ENCODE measurements around the gene GLT8D2. TPM values are rescaled to one million over a fixed set of nuclear protein-coding genes. Genes with fewer than 3 reads are reported as not detected.

Gene GLT8D2
- total RNA-seq, 2 experiments from 2014 or later, result not detected

DNA sequence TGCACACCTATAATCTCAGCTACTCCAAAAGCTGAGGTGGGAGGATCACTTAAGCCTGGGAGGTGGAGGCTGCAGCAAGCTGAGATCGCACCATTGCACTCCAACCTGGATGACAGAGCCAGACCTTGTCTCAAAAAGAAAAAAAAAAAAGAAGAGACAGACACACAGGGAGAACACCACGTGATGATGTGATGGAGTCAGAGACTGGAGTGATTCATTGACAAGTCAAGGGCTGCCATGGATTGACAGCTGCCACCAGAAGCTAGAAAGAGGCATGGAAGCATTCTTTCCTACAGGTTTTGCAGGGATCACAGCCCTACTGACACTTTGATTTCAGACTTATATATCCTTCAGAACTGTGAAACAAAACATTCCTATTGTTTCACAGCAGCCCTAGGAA is 10.8 kb upstream of the GLT8D2 start:
- Mint-ChIP-seq H3K36me3 (ENCODE audit: low read depth) (peaks cover 2% of the 10 kb centered on the region), H3K4me3 (no peak overlapping the region), H3K27me3 (peaks cover 7% of the 10 kb centered on the region), H3K27ac (no peak overlapping the region), H3K4me1 (ENCODE audit: low read depth) (peaks cover 9% of the 10 kb centered on the region), H3K9me3 (peaks cover 2% of the 10 kb centered on the region)
- ATAC-seq, result no peak
- ChIA-PET CTCF (interaction anchor here (1.2 to 4.5 kb wide), 2 partner anchors 37 to 48 kb away, joined by 3 to 45 read pairs; no protein-coding TSS in a partner anchor), POLR2A (no interaction called here)
- TF ChIP-seq, protein P1, sequence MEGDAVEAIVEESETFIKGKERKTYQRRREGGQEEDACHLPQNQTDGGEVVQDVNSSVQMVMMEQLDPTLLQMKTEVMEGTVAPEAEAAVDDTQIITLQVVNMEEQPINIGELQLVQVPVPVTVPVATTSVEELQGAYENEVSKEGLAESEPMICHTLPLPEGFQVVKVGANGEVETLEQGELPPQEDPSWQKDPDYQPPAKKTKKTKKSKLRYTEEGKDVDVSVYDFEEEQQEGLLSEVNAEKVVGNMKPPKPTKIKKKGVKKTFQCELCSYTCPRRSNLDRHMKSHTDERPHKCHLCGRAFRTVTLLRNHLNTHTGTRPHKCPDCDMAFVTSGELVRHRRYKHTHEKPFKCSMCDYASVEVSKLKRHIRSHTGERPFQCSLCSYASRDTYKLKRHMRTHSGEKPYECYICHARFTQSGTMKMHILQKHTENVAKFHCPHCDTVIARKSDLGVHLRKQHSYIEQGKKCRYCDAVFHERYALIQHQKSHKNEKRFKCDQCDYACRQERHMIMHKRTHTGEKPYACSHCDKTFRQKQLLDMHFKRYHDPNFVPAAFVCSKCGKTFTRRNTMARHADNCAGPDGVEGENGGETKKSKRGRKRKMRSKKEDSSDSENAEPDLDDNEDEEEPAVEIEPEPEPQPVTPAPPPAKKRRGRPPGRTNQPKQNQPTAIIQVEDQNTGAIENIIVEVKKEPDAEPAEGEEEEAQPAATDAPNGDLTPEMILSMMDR (IDR thresholded peaks at IDR 0.05), result no peak
- DNase-seq, result no peak
- intact Hi-C loops (cut with micrococcal nuclease), result no loop called here

DNA sequence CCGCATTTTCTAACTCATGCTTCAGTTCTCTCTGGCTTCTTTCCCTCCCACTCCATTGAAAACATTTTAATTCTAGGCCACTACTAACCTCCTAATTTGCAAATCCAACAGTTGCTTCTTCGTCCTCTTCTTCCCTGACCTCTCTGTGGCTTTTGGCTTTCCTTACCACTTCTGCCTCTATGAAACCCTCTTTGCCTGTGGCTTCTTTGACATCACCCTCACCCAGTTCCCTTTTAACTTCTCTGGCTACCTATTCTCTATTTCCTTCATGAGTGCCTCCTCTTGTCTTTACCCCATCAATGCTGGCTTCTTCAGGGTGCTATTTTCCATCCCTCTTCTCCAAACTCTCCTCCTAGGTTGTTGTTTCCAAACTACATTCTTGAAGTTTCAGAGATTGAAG is 10.0 kb upstream of the GLT8D2 start:
- intact Hi-C loops (cut with micrococcal nuclease), result no loop called here
- POLR2A ChIA-PET, result no interaction called here
- Mint-ChIP-seq H3K4me3 (no peak overlapping the region), H3K27me3 (peaks cover 7% of the 10 kb centered on the region), H3K4me1 (ENCODE audit: low read depth) (peaks cover 2% of the 10 kb centered on the region), H3K36me3 (ENCODE audit: low read depth) (peaks cover 2% of the 10 kb centered on the region), H3K27ac (no peak overlapping the region), H3K9me3 (peaks cover 2% of the 10 kb centered on the region)
- no peak for ATAC-seq
- CTCF ChIA-PET, result interaction anchor here (1.2 to 5.9 kb wide), 4 partner anchors 8 to 48 kb away, joined by 3 to 105 read pairs (median 22); no protein-coding TSS in a partner anchor
- DNase-seq, result no peak
- TF ChIP-seq, protein P1 (IDR thresholded peaks at IDR 0.05), result no peak

DNA sequence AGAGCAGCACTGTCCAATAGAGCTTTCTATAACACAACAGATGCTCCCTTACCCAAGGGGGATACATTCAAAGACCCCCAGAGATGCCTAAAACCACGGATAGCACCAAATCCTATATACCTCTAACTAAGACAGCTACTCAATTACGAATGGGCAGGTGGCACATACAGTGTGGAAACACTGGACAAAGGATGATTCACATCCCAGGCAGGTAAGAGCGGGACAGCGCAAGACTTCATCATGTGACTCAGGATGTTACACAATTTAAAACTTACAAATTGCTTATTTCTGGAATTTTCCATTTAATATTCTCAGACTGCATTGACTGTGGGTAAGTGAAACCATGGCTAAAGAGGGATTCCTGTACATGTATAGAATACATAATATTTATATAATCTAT is 8.8 kb upstream of the GLT8D2 start:
- POLR2A ChIA-PET, result interaction anchor here (0.9 kb wide), 1 partner anchor 79 kb away, joined by 3 read pairs; the partner anchor contains the start of gene NFYB
- CTCF ChIA-PET, result interaction anchor here (1.0 to 5.9 kb wide), 12 partner anchors 9 to 93 kb away, joined by 3 to 105 read pairs (median 6); partner anchors contain the start of genes NFYB and TDG
- no peak for ATAC-seq
- Mint-ChIP-seq H3K4me3 (no peak overlapping the region), H3K9me3 (peaks cover 2% of the 10 kb centered on the region), H3K4me1 (ENCODE audit: low read depth) (peaks cover 2% of the 10 kb centered on the region), H3K27me3 (peaks cover 10% of the 10 kb centered on the region), H3K27ac (no peak overlapping the region), H3K36me3 (ENCODE audit: low read depth) (no peaks in the 10 kb centered on the region)
- TF ChIP-seq, protein P1 (IDR thresholded peaks at IDR 0.05), result no peak
- intact Hi-C loops (cut with micrococcal nuclease), result no loop called here
- DNase-seq, result no peak

DNA sequence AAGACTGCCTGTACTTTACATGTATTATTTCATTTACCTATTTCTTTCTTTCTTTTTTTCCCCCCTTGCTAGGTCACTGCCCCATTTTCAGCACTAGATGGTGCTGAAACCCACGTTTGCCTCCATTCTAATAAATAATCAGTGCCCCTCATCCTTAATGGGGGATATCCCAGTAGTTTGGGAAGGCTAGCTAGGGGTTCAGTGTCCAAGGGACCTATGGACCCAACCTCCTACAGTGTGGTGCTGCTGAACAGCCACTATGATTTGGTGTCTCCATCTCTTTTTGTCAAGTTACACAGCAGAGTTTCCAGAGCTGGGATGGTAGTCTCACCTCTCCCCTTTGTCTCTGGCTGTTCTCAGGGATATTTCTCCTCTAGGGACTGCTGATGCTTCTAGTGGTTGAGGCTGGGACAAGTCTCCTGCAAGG is 7.8 kb upstream of the GLT8D2 start:
- ATAC-seq, result peak; percentile 56
- ChIA-PET POLR2A (no interaction called here), CTCF (interaction anchor here (0.9 to 5.9 kb wide), 15 partner anchors 10 to 129 kb away, joined by 3 to 105 read pairs (median 6); partner anchors contain the start of genes NFYB and TDG)
- H3K9me3 Mint-ChIP-seq, result peaks cover 2% of the 10 kb centered on the region
- no peak overlapping the region for H3K27ac Mint-ChIP-seq
- H3K36me3 Mint-ChIP-seq (ENCODE audit: low read depth), result no peaks in the 10 kb centered on the region
- no peaks in the 10 kb centered on the region for H3K4me1 Mint-ChIP-seq (ENCODE audit: low read depth)
- intact Hi-C loops (cut with micrococcal nuclease), result loop anchor here (2.0 kb wide), 1 partner anchor 51 kb away; no protein-coding TSS in a partner anchor
- peak; percentile 20 for DNase-seq
- peaks cover 14% of the 10 kb centered on the region for H3K27me3 Mint-ChIP-seq
- TF ChIP-seq, protein P1 (IDR thresholded peaks at IDR 0.05), result peak; percentile 71
- H3K4me3 Mint-ChIP-seq, result no peak overlapping the region

DNA sequence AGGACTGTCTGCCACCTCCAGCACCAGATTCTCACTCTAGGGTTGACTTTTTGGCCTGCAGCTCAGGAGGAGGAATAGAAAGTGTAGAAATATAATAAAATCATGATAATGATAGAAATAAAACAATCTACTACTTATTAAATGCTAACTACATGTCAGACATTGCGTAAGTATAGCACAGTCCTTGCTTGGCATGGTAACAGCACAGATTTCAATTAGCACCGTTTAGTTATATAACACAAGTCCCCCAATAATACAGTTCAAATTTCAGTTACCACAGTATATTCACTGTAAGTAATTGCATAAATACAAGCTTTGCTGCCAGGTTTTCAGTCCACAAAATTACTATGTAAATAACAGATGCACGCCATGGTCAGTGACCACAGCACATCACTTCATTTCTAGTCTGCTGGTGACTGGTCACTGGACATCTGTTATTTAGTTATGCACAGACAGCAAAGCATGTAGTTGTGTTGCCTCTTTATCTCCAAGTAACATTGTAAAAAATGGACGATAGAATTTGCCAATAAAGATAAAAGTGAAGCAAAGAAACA is 6.5 kb upstream of the GLT8D2 start:
- ChIA-PET CTCF (interaction anchor here (1.3 to 5.9 kb wide), 4 partner anchors 11 to 52 kb away, joined by 3 to 105 read pairs (median 10); no protein-coding TSS in a partner anchor), POLR2A (interaction anchor here (0.6 kb wide), 1 partner anchor 13 kb away, joined by 4 read pairs; no protein-coding TSS in a partner anchor)
- no peak overlapping the region for H3K4me3 Mint-ChIP-seq

More for the DNA sequence above, 6.5 kb upstream of the GLT8D2 start:
- ATAC-seq (no peak), DNase-seq (no peak)
- H3K27ac Mint-ChIP-seq, result no peak overlapping the region
- intact Hi-C loops (cut with micrococcal nuclease), result loop anchor here (2.0 kb wide), 1 partner anchor 52 kb away; no protein-coding TSS in a partner anchor
- H3K9me3 Mint-ChIP-seq, result peaks cover 2% of the 10 kb centered on the region
- no peaks in the 10 kb centered on the region for H3K4me1 Mint-ChIP-seq (ENCODE audit: low read depth)
- no peaks in the 10 kb centered on the region for H3K36me3 Mint-ChIP-seq (ENCODE audit: low read depth)
- H3K27me3 Mint-ChIP-seq, result peaks cover 19% of the 10 kb centered on the region
- TF ChIP-seq, protein P1 (IDR thresholded peaks at IDR 0.05), result no peak
